ENCODE data around the gene PAK1. TPM values are rescaled to one million over a fixed set of nuclear protein-coding genes. Genes with fewer than 3 reads are reported as not detected.

The PAK1 gene
- total RNA-seq, 1 donor from 2014 or later = 83.2 TPM

- no peak overlapping the region for H3K27ac Mint-ChIP-seq
Observed at GRCh38 chr11:77312107-77312506, 161.8 kb downstream of the PAK1 start.

GRCh38 chr11:77311701-77312100 is 162.2 kb downstream of the PAK1 start:
- no peak for DNase-seq (ENCODE audit: low spot score in 2 of 2, unreplicated experiment in 2 of 2)
- Mint-ChIP-seq H3K27ac (no peak overlapping the region), H3K4me3 (no peak overlapping the region), H3K36me3 (no peaks in the 10 kb centered on the region), H3K4me1 (peaks cover 7% of the 10 kb centered on the region), H3K27me3 (ENCODE audit: low read depth) (no peaks in the 10 kb centered on the region), H3K9me3 (no peaks in the 10 kb centered on the region)
- TF ChIP-seq CTCF (IDR thresholded peaks at IDR 0.05; ENCODE audit: unreplicated experiment) = no peak

More at GRCh38 chr11:77312107-77312506, 161.8 kb downstream of the PAK1 start:
- Mint-ChIP-seq H3K4me1 (peaks cover 7% of the 10 kb centered on the region), H3K4me3 (no peak overlapping the region), H3K9me3 (no peaks in the 10 kb centered on the region), H3K27me3 (ENCODE audit: low read depth) (no peaks in the 10 kb centered on the region), H3K36me3 (no peaks in the 10 kb centered on the region)
- no peak for TF ChIP-seq CTCF (IDR thresholded peaks at IDR 0.05; ENCODE audit: unreplicated experiment)
- DNase-seq (ENCODE audit: low spot score in 2 of 2, unreplicated experiment in 2 of 2) = no peak

- H3K4me3 Mint-ChIP-seq = no peak overlapping the region
- H3K27me3 Mint-ChIP-seq (ENCODE audit: low read depth) = no peaks in the 10 kb centered on the region
- H3K36me3 Mint-ChIP-seq = no peaks in the 10 kb centered on the region
- no peaks in the 10 kb centered on the region for H3K9me3 Mint-ChIP-seq
- no peak for TF ChIP-seq CTCF (IDR thresholded peaks at IDR 0.05; ENCODE audit: unreplicated experiment)
- H3K27ac Mint-ChIP-seq = no peak overlapping the region
- H3K4me1 Mint-ChIP-seq = peaks cover 7% of the 10 kb centered on the region
- no peak for DNase-seq (ENCODE audit: low spot score in 2 of 2, unreplicated experiment in 2 of 2)
Observed at GRCh38 chr11:77310721-77311120, 163.2 kb downstream of the PAK1 start.

- Mint-ChIP-seq H3K4me3 (no peak overlapping the region), H3K9me3 (no peaks in the 10 kb centered on the region), H3K4me1 (no peaks in the 10 kb centered on the region), H3K27ac (no peak overlapping the region), H3K36me3 (no peaks in the 10 kb centered on the region), H3K27me3 (ENCODE audit: low read depth) (no peaks in the 10 kb centered on the region)
- no peak for TF ChIP-seq CTCF (IDR thresholded peaks at IDR 0.05; ENCODE audit: unreplicated experiment)
- DNase-seq (ENCODE audit: low spot score in 2 of 2, unreplicated experiment in 2 of 2) = no peak
Observed at GRCh38 chr11:77309401-77310085, 164.4 kb downstream of the PAK1 start.

- TF ChIP-seq CTCF (IDR thresholded peaks at IDR 0.05; ENCODE audit: unreplicated experiment) = no peak
- Mint-ChIP-seq H3K9me3 (no peaks in the 10 kb centered on the region), H3K4me1 (no peaks in the 10 kb centered on the region), H3K36me3 (no peaks in the 10 kb centered on the region), H3K27ac (no peak overlapping the region), H3K4me3 (no peak overlapping the region), H3K27me3 (ENCODE audit: low read depth) (no peaks in the 10 kb centered on the region)
- no peak for DNase-seq (ENCODE audit: low spot score in 2 of 2, unreplicated experiment in 2 of 2)
Observed at GRCh38 chr11:77308838-77309237, 165.1 kb downstream of the PAK1 start.

Measured in mesothelial cell of epicardium (in vitro differentiated cells).